ENCODE measurements around the gene GHRHR.

DNA sequence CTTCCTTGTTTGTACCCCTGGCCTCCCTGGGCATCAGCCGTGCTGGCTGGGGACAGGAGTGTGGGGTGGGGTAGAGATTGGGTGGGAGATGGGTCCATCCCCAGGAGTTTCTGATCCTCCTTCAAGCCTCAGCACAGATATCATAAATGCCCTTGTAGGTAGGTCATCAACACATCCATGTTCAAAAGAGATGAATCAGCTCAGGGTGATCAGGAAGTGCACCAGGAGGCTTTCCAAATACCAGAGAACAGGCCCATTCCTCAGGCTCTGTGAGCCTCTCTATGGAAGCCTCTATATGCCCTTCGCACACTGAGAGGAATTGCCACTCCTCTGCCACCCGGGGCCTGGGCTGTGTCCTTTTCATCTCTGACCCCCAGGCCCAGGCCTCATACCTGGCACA, 56.4 kb downstream of the GHRHR start:
- TF ChIP-seq POLR2A (IDR thresholded peaks at IDR 0.05; ENCODE audit: low read length) (no peak), GATA1 (IDR thresholded peaks at IDR 0.05; ENCODE audit: low read depth, low read length) (no peak)

Measured in erythroblast (primary cell).